GOT3 (cell line): ENCODE data around the gene FANK1.

Source experiments
- DNase-seq: peaks from one replicate; lab custom pipeline; 2025; ENCODE audit warnings: mixed read lengths; lab: John Stamatoyannopoulos, UW

FANK1 gene

GRCh38 chr10:125985557-125986240 is 89.3 kb downstream of the FANK1 start:
- DNase-seq: no peak

GRCh38 chr10:125989791-125990190 is 93.4 kb downstream of the FANK1 start:
- DNase-seq: no peak

- no peak for DNase-seq
These were observed 94.6 kb downstream of the FANK1 start for GRCh38 chr10:125990974-125991373.

GRCh38 chr10:125991392-125991791 is 95.0 kb downstream of the FANK1 start:
- no peak for DNase-seq

- DNase-seq: no peak
These were observed 95.9 kb downstream of the FANK1 start for GRCh38 chr10:125992254-125992653.

GRCh38 chr10:125994601-125995000 is 98.2 kb downstream of the FANK1 start:
- no peak for DNase-seq

- no peak for DNase-seq
These were observed 99.5 kb downstream of the FANK1 start for GRCh38 chr10:125995726-125996304.

- DNase-seq: no peak
These were observed 101.2 kb downstream of the FANK1 start for GRCh38 chr10:125997586-125997985.

- DNase-seq: no peak
These were observed 103.3 kb downstream of the FANK1 start for GRCh38 chr10:125999694-126000093.

- no peak for DNase-seq
These were observed 105.2 kb downstream of the FANK1 start for GRCh38 chr10:126001576-126001975.

GRCh38 chr10:126004752-126005151 is 108.4 kb downstream of the FANK1 start:
- no peak for DNase-seq

- no peak for DNase-seq
These were observed 109.9 kb downstream of the FANK1 start for GRCh38 chr10:126006264-126006663.

- no peak for DNase-seq
These were observed 110.5 kb downstream of the FANK1 start for GRCh38 chr10:126006906-126007305.

GRCh38 chr10:126009650-126010049 is 113.3 kb downstream of the FANK1 start:
- no peak for DNase-seq

GRCh38 chr10:126011995-126012394 is 115.6 kb downstream of the FANK1 start:
- no peak for DNase-seq

GRCh38 chr10:126012485-126012884 is 116.1 kb downstream of the FANK1 start:
- no peak for DNase-seq

- no peak for DNase-seq
These were observed 117.3 kb downstream of the FANK1 start for GRCh38 chr10:126013489-126014281.

- no peak for DNase-seq
These were observed 117.9 kb downstream of the FANK1 start for GRCh38 chr10:126014309-126014708.

- no peak for DNase-seq
These were observed 119.0 kb downstream of the FANK1 start for GRCh38 chr10:126015413-126015812.

GRCh38 chr10:126016156-126016805 is 119.9 kb downstream of the FANK1 start:
- DNase-seq: no peak

- no peak for DNase-seq
These were observed 120.5 kb downstream of the FANK1 start for GRCh38 chr10:126016882-126017281.

GRCh38 chr10:126017961-126018560 is 121.7 kb downstream of the FANK1 start:
- no peak for DNase-seq
